ES-I3 (cell line): ENCODE data around the gene CRAT.
"Not testable (repeated sequence)": the region's sequence is repeated elsewhere in the genome, so short reads cannot be mapped to it uniquely, and the experiment has no call there.

Experiments used
- H3K36me3 ChIP-seq: 2 replicates; pipeline ENCODE4 v1.6.1; 2013; ENCODE audit warnings: mild to moderate bottlenecking, low read length, control low read depth, moderate library complexity; ENCODE audit not compliant: insufficient read depth
- H3K4me1 ChIP-seq: 2 replicates; pipeline ENCODE4 v1.6.1; 2013; ENCODE audit warnings: mild to moderate bottlenecking, control low read depth, low read length; ENCODE audit not compliant: insufficient read depth
- H3K9ac ChIP-seq: 2 replicates; pipeline ENCODE4 v1.6.1; 2013; ENCODE audit warnings: low read depth, mild to moderate bottlenecking, low read length, moderate library complexity
- H3K9me3 ChIP-seq: 2 replicates; pipeline ENCODE4 v1.6.1; 2013; ENCODE audit warnings: mild to moderate bottlenecking, low read length, moderate library complexity; ENCODE audit not compliant: control insufficient read depth, insufficient read depth

The CRAT gene

DNA sequence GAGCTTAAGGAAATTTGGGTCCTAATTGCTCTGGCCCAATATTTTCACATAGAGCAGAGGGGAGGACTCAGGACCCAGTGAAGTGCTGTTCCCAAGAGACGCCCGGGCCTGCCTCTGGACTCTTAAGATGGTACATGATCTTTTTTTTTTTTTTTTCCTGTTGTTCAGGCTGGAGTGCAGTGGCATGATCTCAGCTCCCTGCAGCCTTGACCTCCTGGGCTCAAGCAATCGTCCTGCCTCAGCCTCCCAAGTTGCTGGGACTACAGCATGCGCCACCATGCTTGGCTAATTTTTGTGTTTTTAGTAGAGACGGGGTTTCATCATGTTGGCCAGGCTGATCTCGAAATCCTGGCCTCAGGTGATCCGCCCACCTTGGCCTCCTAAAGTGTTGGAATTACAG lies 19.7 kb upstream of the CRAT start:
- H3K9ac ChIP-seq, H3K9me3 ChIP-seq, H3K4me1 ChIP-seq, H3K36me3 ChIP-seq: not testable (repeated sequence)

DNA sequence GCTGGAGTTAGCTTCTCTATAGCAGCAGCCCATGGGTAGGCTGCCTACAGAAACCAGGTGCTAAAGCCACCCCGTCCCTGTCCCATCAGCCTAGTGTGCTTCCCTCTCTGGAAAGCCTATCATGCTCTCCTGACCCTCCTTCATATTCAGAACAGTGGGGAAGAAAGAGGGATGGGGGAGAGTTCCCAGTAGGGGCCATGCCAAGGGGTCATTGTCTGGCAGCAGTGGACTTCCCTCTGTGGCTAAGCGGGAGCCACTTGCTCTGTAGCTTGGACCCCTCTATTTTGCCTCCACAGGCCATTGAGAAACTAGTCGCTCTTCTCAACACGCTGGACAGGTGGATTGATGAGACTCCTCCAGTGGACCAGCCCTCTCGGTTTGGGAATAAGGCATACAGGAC lies 18.1 kb upstream of the CRAT start:
- Histone ChIP-seq H3K4me1 (peaks cover 10% of the 10 kb centered on the region), H3K36me3 (peaks cover 5% of the 10 kb centered on the region), H3K9ac (no peak overlapping the region), H3K9me3 (no peaks in the 10 kb centered on the region)

DNA sequence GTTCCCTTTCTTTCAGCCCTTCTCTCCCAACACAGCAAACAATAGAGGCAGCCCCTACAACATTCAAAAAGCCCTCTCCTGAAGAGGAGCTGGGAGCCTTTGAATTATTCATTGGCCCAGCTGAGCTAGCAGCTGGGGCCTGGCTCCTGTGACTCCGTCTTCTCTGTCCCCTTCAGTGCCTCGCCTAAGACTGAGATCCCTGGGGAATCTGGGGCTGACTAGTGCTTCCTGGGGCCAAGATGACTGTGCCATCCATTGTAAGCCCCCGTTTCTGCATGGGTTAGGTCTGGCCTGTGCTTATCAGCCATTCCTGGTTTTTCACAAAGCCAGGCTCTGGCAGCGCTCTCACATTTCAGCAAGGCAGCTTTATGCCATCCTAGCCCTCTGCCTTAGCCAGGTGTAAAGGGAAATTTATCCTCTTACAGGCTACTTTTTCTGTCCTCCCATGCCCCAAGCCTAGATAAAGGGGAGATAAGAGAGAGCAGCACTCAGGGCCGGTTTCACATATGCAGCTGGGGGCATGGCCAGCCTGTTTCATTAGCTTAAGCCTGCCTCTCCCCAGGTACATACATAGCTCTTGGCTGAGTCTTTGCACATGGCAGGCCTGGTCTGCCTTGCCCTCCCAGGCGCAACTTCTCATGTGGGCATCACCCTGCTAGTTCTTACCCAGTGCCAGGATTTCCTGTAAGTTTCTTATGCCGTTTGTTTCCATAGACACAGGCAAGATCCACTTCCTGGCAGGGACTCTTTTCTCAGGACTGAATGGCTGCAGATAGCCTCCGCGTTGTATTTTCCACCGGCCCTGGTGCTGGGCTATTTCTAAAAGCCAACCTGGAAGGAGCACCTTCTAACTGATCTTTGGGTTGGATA lies 16.4 kb upstream of the CRAT start:
- Histone ChIP-seq H3K36me3 (peaks cover 5% of the 10 kb centered on the region), H3K9ac (peak overlapping the region; percentile 7; the same call in 1 of the 2 replicates)

DNA sequence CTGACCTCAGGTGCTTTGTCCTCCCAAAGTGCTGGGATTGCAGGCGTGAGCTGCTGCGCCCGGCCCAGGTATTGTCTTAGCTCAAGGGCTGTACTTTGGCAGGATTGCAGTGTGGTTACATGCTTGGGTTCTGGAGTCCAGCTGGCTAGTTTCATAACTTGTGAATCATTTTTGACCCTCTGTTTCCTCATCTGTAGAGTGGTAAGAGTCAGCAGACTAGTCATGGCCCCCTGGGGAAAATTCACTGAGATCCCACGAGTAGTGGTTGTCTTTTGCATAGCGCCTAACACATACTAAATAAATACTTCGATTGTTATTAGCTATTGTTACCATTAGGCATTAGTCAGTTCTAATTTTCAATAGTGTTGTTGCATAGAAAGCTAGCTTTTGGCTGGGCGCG lies 14.9 kb upstream of the CRAT start:
- peaks cover 5% of the 10 kb centered on the region for H3K36me3 ChIP-seq
- peaks cover 10% of the 10 kb centered on the region for H3K4me1 ChIP-seq
- H3K9me3 ChIP-seq: no peaks in the 10 kb centered on the region
- no peak overlapping the region for H3K9ac ChIP-seq

More for the DNA sequence above, 16.4 kb upstream of the CRAT start:
- Histone ChIP-seq H3K4me1 (peaks cover 10% of the 10 kb centered on the region), H3K9me3 (no peaks in the 10 kb centered on the region)

DNA sequence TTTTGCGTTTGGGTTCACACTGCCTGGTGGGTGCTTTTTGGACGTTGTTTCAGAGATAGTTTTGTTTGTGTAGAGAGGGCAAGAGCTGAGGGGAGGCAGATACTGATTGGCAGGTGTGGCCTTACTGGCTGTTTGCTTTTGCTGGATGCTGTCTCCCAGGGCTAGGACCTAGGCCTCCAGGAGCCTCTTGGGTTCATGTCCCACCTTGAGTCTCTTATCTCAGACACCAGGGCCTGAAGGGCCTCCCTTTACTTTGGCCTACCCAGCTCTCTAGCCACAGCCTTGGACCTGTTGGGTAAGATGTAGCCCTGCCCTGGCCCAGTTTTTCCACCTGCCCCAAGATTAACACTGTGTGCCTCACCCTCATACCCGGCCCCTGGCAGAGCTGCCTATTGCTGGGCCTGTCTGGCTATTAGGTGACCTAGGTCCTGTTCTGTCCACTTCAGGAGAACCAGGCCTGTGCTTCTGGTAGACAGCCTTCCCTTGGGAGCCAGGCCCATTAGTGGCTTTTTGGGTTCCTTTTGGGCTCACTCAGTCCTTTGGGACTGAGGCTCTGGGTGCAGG lies 14.0 kb upstream of the CRAT start:
- Histone ChIP-seq H3K9me3 (no peaks in the 10 kb centered on the region), H3K9ac (no peak overlapping the region), H3K4me1 (peaks cover 10% of the 10 kb centered on the region), H3K36me3 (peaks cover 5% of the 10 kb centered on the region)

DNA sequence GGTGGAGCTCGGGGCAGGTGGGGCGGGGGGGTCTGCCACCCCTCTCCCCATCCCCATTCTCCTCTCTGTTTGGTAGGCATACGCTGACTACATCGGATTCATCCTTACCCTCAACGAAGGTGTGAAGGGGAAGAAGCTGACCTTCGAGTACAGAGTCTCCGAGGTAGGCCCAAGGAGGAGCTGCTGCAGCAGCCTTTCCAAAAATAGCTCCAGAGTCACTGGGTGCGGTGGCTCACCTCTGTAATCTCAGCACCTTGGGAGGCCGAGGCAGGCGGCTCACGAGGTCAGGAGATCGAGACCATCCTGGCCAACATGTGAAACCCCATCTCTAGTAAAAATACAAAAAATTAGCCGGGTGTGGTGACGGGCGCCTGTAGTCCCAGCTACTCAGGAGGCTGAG lies 12.4 kb upstream of the CRAT start:
- H3K9me3 ChIP-seq, H3K4me1 ChIP-seq, H3K9ac ChIP-seq, H3K36me3 ChIP-seq: not testable (repeated sequence)

DNA sequence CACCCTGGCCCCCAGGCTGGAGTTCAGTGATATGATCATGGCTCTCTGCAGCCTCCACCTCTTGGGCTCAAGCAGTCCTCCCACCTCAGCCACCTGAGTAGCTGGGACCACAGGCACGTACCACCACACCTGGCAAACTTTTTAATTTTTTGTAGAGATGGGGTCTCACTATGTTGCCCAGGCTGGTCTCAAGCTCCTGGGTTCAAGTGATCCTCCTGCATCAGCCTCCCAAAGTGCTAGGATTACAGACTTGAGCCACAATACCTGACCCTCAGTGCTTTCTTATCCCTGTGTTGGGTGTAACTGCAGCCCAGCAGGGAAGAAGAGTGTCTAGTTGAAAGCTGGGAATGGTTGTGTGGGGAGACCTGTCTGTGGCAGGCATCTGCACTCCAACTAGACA lies 11.5 kb upstream of the CRAT start:
- H3K36me3 ChIP-seq: no peaks in the 10 kb centered on the region; the same call in 1 of the 2 replicates
- peaks cover 4% of the 10 kb centered on the region for H3K4me1 ChIP-seq

DNA sequence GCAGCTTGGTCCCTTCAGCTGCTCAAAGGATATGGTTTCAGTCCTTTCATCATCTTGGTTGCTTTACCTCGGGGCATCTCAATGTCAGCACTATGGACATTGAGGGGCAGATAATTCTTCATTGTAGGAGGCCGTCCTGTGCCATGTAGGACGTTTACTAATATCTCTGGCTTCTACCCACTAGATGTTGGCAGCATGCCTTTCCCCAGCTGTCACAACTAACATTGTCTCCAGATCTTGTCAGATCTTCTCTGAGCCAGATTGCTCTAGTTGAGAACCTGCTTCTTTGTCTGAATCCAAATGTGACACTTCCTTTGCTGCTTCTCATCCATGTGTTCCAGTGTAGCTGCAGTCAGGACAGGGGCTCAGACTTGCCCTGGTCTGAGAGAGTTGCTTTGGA lies 10.9 kb upstream of the CRAT start:
- no peaks in the 10 kb centered on the region for H3K9me3 ChIP-seq
- no peaks in the 10 kb centered on the region; the same call in 1 of the 2 replicates for H3K36me3 ChIP-seq
- H3K9ac ChIP-seq: no peak overlapping the region
- H3K4me1 ChIP-seq: no peaks in the 10 kb centered on the region

More for the DNA sequence above, 11.5 kb upstream of the CRAT start:
- no peak overlapping the region for H3K9ac ChIP-seq
- H3K9me3 ChIP-seq: no peaks in the 10 kb centered on the region

DNA sequence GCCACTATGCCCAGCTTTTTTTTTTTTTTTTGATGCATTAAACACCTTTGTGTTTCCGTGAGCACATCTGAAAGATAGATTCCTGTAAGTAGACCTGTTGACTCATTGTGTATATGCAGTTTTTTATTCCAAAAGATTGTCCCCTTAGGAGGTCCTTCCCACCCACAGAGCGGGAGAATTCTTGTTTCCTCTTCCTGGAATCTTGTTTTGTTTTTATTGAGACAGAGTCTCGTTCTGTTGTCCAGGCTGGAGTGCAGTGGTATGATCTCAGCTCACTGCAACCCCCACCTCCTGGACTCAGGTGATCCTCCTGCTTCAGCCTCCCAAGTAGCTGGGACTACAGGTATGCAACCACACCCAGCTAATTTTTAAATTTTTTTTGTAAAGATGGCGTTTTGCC lies 8.2 kb upstream of the CRAT start:
- Histone ChIP-seq H3K9ac (no peak overlapping the region), H3K36me3 (no peaks in the 10 kb centered on the region; the same call in 1 of the 2 replicates), H3K9me3 (no peaks in the 10 kb centered on the region), H3K4me1 (no peaks in the 10 kb centered on the region)

DNA sequence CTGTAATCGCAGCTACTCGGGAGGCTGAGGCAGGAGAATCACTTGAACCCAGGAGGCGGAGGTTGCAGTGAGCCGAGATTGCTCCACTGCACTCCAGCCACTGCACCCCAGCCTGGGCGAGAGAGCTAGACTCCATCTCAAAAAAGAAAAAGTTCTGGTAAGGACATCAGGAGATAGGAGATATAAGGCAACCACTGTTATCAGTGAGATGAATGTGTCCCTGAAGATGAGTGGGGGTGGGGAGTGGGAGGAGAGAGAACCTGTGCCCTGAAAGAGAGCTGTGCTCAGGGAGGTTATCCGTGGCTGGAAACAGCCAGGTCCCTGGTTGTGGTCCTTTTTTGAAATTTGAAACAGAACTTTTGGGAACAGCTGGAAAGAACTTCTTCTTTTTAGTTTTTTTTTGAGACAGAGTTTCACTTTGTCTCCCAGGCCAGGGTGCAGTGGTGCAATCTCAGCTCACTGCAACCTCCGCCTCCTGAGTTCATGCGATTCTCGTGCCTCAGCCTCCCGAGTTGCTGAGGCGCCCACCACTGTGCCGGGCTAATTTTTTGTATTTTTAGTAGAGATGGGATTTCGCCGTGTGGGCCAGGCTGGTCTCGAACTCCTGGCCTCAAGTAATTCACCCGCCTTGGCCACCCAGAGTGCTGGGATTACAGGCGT lies 3.2 kb upstream of the CRAT start:
- no peaks in the 10 kb centered on the region for H3K4me1 ChIP-seq
- no peak overlapping the region for H3K9ac ChIP-seq
- H3K9me3 ChIP-seq: no peaks in the 10 kb centered on the region
- no peaks in the 10 kb centered on the region for H3K36me3 ChIP-seq

DNA sequence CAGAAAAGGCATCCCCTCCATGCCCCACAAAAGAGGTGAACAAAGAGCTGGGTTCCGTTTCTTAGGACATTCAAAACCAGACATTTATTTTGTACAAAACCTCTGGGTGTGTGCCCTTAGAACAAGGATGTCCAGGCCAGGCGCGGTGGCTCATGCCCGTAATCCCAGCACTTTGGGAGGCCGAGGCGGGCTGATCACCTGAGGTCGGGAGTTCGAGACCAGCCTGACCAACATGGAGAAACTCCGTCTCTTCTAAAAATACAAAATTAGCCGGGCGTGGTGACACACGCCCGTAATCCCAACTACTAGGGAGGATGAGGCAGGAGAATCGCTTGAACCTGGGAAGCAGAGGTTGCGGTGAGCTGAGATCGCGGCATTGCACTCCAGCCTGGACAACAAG lies 1.9 kb upstream of the CRAT start:
- not testable (repeated sequence) for H3K36me3 ChIP-seq, H3K9me3 ChIP-seq, H3K4me1 ChIP-seq
- H3K9ac ChIP-seq: peak overlapping the region; percentile 98; the same call in 1 of the 2 replicates

DNA sequence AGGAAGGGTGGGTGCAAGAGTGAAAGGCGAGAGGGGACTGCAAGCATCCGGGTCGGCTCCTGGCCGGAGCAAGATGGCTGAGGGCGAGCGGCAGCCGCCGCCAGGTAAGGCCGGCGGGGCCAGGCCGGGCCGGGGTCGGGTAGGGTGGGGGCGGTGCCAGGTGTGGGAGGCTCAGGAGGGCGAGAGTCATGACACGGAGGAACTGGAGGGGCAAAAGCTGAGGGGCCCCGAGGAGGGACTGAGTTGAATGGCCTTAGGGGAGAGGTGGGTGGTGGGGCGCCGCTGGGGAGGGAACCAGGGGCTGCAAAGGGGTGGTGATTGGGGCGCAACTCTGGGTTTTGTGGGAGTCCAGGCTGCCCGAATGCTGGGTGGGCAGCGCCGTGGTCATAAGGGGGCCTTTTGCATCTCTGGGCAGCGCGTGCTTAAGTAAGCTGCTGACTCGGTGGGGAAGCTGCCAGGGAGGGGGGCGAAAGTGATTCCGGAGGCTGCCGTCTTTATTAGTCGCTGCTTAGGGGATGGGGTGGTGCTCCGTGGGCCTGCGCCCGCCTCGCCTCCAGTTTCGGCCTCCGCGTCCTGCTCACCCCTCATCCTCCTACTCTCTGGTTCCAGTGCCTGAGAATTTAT lies 1.0 kb upstream of the CRAT start:
- Histone ChIP-seq H3K9ac (peak overlapping the region; percentile 98), H3K36me3 (no peaks in the 10 kb centered on the region), H3K9me3 (no peaks in the 10 kb centered on the region), H3K4me1 (no peaks in the 10 kb centered on the region)

DNA sequence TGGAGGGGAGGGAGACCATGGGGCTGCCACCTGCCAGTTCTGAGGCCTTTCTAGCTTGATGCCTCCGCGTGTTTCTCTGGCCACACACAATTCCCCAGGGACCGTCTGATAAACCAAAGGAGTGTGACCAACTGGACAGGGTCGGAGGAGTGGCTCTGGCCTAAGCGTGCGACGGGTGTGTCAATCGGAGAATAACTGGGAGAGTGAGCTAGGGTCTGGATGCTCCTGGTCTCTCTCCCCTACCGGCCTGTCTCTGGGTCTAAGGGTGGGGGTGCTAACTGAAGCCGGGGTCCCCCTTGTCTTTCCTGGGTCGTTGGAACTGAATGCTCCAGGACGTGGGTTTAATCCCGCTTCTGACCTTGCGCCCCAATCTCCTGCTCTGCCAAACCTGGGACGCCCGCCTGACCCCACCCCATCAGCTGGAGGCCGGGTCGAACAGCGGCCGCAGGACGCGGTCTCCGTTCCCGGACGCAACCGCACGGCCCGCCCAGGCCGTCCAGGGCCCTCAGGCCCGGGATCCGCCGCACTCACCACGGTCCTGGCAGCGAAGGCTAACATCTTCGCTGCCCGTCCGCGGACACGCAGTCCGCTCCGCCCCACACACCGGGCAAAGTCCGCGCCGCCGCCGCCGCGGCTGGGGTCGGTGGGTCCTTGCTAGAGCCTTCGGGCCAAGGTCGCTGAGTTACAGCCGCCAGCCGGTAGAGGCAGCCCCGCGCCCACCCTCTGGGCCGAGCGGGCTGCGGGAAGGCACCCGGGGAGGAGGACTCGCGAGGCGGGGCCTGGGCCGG lies 447 bp downstream of the CRAT start:
- peak overlapping the region; percentile 81 for H3K9ac ChIP-seq
- no peaks in the 10 kb centered on the region for H3K9me3 ChIP-seq
- H3K4me1 ChIP-seq: no peaks in the 10 kb centered on the region
- H3K36me3 ChIP-seq: no peaks in the 10 kb centered on the region

DNA sequence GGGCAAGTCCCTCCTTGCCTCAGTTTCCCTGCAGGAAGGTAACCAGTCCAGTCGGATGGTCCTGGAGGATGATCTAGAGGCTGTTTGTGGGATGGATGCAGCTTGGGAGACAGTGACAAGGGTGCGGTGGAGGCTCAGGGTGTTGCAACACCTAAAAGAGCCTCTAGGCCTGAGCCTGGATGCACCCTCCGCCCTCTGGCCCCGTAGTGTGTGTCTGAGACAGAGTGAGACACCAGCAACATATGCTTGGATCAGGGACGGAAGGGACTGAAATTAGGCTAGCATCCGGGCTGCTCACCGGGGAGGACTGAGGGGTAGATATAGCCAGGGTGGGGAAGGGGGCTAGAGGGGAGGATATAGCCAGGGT lies 1.1 kb downstream of the CRAT start:
- no peak overlapping the region for H3K9ac ChIP-seq
- H3K9me3 ChIP-seq: no peaks in the 10 kb centered on the region
- H3K4me1 ChIP-seq: no peaks in the 10 kb centered on the region
- no peaks in the 10 kb centered on the region for H3K36me3 ChIP-seq
